SK-N-SH treated with all-trans-retinoic acid at 6 μM for 48 hours (cell line): ENCODE measurements around the gene ST8SIA2.

ENCODE experiments used
- ATAC-seq: fragments of 200-7000 bp; cut with Tn5 transposase; 3 replicates; pipeline ENCODE4 v1.9.1; 2020; ENCODE audit warnings: mild to moderate bottlenecking, moderate library complexity
- ARNTL ChIP-seq: fragments of 450-650 bp; formaldehyde crosslinking; IDR thresholded peaks from 2 replicates; pipeline ENCODE4 v1.5.0; 2020; ENCODE audit warnings: low read depth, mild to moderate bottlenecking, moderate library complexity, borderline replicate concordance
- BACH2 ChIP-seq: fragments of 250-450 bp; sonication (Bioruptor Pico); IDR thresholded peaks from 2 replicates; pipeline ENCODE4 v1.9.0; 2021; ENCODE audit warnings: mild to moderate bottlenecking, borderline replicate concordance
- CREB5 ChIP-seq: fragments of 250-450 bp; sonication (Bioruptor Pico); IDR thresholded peaks from 2 replicates; pipeline ENCODE4 v1.5.1; 2020; ENCODE audit warnings: low read depth, mild to moderate bottlenecking, moderate library complexity
- CSDC2 ChIP-seq: fragments of 250-450 bp; sonication (Bioruptor Pico); IDR thresholded peaks from 2 replicates; pipeline ENCODE4 v1.5.0; 2020; ENCODE audit warnings: mild to moderate bottlenecking, moderate library complexity
- CSRNP3 ChIP-seq: fragments of 250-450 bp; sonication (Bioruptor Pico); IDR thresholded peaks from 2 replicates; pipeline ENCODE4 v1.5.1; 2021; ENCODE audit warnings: mild to moderate bottlenecking, moderate library complexity
- ESRRG ChIP-seq: fragments of 250-450 bp; sonication (Bioruptor Pico); IDR thresholded peaks from 2 replicates; pipeline ENCODE4 v1.6.1; 2021; ENCODE audit warnings: mild to moderate bottlenecking
- GLIS3 ChIP-seq: fragments of 250-450 bp; sonication (Bioruptor Pico); IDR thresholded peaks from 2 replicates; pipeline ENCODE4 v1.5.0; 2020; ENCODE audit warnings: mild to moderate bottlenecking, moderate library complexity
- ISL1 ChIP-seq: fragments of 250-450 bp; sonication (Bioruptor Pico); IDR thresholded peaks from 2 replicates; pipeline ENCODE4 v2.1.2; 2022; ENCODE audit warnings: mild to moderate bottlenecking, moderate library complexity
- OSR1 ChIP-seq: fragments of 250-450 bp; sonication (Bioruptor Pico); IDR thresholded peaks from 2 replicates; pipeline ENCODE4 v1.8.0; 2022; ENCODE audit warnings: moderate library complexity, mild to moderate bottlenecking, inconsistent platforms
- PATZ1 ChIP-seq: fragments of 250-450 bp; sonication (Bioruptor Pico); IDR thresholded peaks from 2 replicates; pipeline ENCODE4 v1.8.0; 2020; ENCODE audit warnings: mild to moderate bottlenecking, moderate library complexity, borderline replicate concordance
- PPARA ChIP-seq: fragments of 250-450 bp; sonication (Bioruptor Pico); IDR thresholded peaks from 2 replicates; pipeline ENCODE4 v1.5.0; 2020; ENCODE audit warnings: mild to moderate bottlenecking, borderline replicate concordance
- RARB ChIP-seq: fragments of 250-450 bp; sonication (Bioruptor Pico); IDR thresholded peaks from 2 replicates; pipeline ENCODE4 v1.8.0; 2021; ENCODE audit warnings: mild to moderate bottlenecking, moderate library complexity
- SNAI2 ChIP-seq: fragments of 250-450 bp; sonication (Bioruptor Pico); IDR thresholded peaks from 2 replicates; pipeline ENCODE4 v1.5.0; 2020; ENCODE audit warnings: mild to moderate bottlenecking, moderate library complexity
- TCF4 ChIP-seq: fragments of 250-450 bp; sonication (Bioruptor Pico); IDR thresholded peaks from 2 replicates; pipeline ENCODE4 v1.8.0; 2021; ENCODE audit warnings: mild to moderate bottlenecking, moderate library complexity, borderline replicate concordance
- TOX ChIP-seq: fragments of 250-450 bp; sonication (Bioruptor Pico); IDR thresholded peaks from 2 replicates; pipeline ENCODE4 v1.8.0; 2021; ENCODE audit warnings: mild to moderate bottlenecking, moderate library complexity, borderline replicate concordance
- TSHZ2 ChIP-seq: fragments of 250-450 bp; sonication (Bioruptor Pico); IDR thresholded peaks from 2 replicates; pipeline ENCODE4 v1.5.0; 2020; ENCODE audit warnings: mild to moderate bottlenecking, moderate library complexity
- ZC3H10 ChIP-seq: fragments of 250-450 bp; sonication (Bioruptor Pico); IDR thresholded peaks from 2 replicates; pipeline ENCODE4 v1.5.1; 2021; ENCODE audit warnings: mild to moderate bottlenecking, moderate library complexity
- ZFP3 ChIP-seq: fragments of 250-450 bp; sonication (Bioruptor Pico); IDR thresholded peaks from 2 replicates; pipeline ENCODE4 v1.5.0; 2020; ENCODE audit warnings: mild to moderate bottlenecking, moderate library complexity
- ZFP30 ChIP-seq: fragments of 450-650 bp; formaldehyde crosslinking; IDR thresholded peaks from 2 replicates; pipeline ENCODE4 v1.5.0; 2022; ENCODE audit warnings: mild to moderate bottlenecking, moderate library complexity
- ZNF565 ChIP-seq: fragments of 450-650 bp; formaldehyde crosslinking; conservative IDR thresholded peaks from 2 replicates; pipeline ENCODE4 v1.5.0; 2020; ENCODE audit warnings: low read depth, mild to moderate bottlenecking, moderate library complexity
- ZNF70 ChIP-seq: fragments of 450-650 bp; formaldehyde crosslinking; IDR thresholded peaks from 2 replicates; pipeline ENCODE4 v1.5.0; 2020; ENCODE audit warnings: mild to moderate bottlenecking, moderate library complexity
- ZNF8 ChIP-seq: fragments of 450-650 bp; formaldehyde crosslinking; IDR thresholded peaks from 2 replicates; pipeline ENCODE4 v1.5.0; 2020; ENCODE audit warnings: mild to moderate bottlenecking, moderate library complexity

ST8SIA2 gene

GRCh38 chr15:92506506-92506905 is 112.8 kb downstream of the ST8SIA2 start:
- TF ChIP-seq ARNTL (no peak), ESRRG (CRISPR knock-in tag) (no peak), TOX (CRISPR knock-in tag) (no peak), ISL1 (CRISPR knock-in tag) (no peak), ZNF8 (no peak), SNAI2 (CRISPR knock-in tag) (no peak), GLIS3 (CRISPR knock-in tag) (no peak), ZFP30 (CRISPR knock-in tag) (no peak), TSHZ2 (no peak), CSRNP3 (CRISPR knock-in tag) (no peak), ZNF565 (CRISPR knock-in tag) (no peak), ZNF70 (CRISPR knock-in tag) (no peak), RARB (CRISPR knock-in tag) (no peak), BACH2 (CRISPR knock-in tag) (no peak), ZC3H10 (no peak), CSDC2 (CRISPR knock-in tag) (no peak), PPARA (CRISPR knock-in tag) (no peak), OSR1 (CRISPR knock-in tag) (no peak), PATZ1 (CRISPR knock-in tag) (no peak), ZFP3 (CRISPR knock-in tag) (no peak)
- ATAC-seq = no peak

GRCh38 chr15:92510163-92510882 is 116.6 kb downstream of the ST8SIA2 start:
- no peak for ATAC-seq
- TF ChIP-seq TCF4 (CRISPR knock-in tag) = no peak
- no peak for TF ChIP-seq TOX (CRISPR knock-in tag)
- TF ChIP-seq ISL1 (CRISPR knock-in tag) = no peak
- no peak for TF ChIP-seq ZNF70 (CRISPR knock-in tag)
- TF ChIP-seq ARNTL = no peak
- TF ChIP-seq ZNF565 (CRISPR knock-in tag) = no peak
- TF ChIP-seq TSHZ2 = no peak
- TF ChIP-seq ZFP3 (CRISPR knock-in tag) = no peak
- TF ChIP-seq CSRNP3 (CRISPR knock-in tag) = no peak
- no peak for TF ChIP-seq PPARA (CRISPR knock-in tag)
- TF ChIP-seq BACH2 (CRISPR knock-in tag) = no peak
- TF ChIP-seq ZC3H10 = no peak
- TF ChIP-seq PATZ1 (CRISPR knock-in tag) = no peak
- TF ChIP-seq OSR1 (CRISPR knock-in tag) = no peak
- no peak for TF ChIP-seq CREB5 (CRISPR knock-in tag)
- no peak for TF ChIP-seq ZNF8
